Thymus (tissue), 11 donors: ENCODE data around the gene RSRC1. TPM values are rescaled to one million over a fixed set of nuclear protein-coding genes. Genes with fewer than 3 reads are reported as not detected.
A peak's percentile ranks its signal among the peaks of the same experiment; 100 is the strongest.

Source experiments
- DNase-seq, 9 donors: peaks; one replicate each; pipeline ENCODE4 v3.0.0-alpha.2; 2013; ENCODE audit warnings: low spot score in 9 of 9, low read depth in 6 of 9, missing footprints in 1 of 9
- H3K27ac ChIP-seq, 2 donors: one replicate each; pipeline ENCODE4 v1.5.1; 2013; ENCODE audit warnings: control low read depth in 1 of 2, low read depth in 1 of 2, low read length in 1 of 2, mild to moderate bottlenecking in 1 of 2, moderate library complexity in 1 of 2
- H3K27me3 ChIP-seq, 2 donors: one replicate each; pipeline ENCODE4 v1.5.1; 2013; ENCODE audit warnings: low read length in 1 of 2; ENCODE audit not compliant: control insufficient read depth in 2 of 2, insufficient read depth in 1 of 2
- H3K36me3 ChIP-seq, 2 donors: one replicate each; pipeline ENCODE4 v1.5.1; 2013; ENCODE audit warnings: low read length in 1 of 2, mild to moderate bottlenecking in 1 of 2, moderate library complexity in 1 of 2; ENCODE audit not compliant: control insufficient read depth in 2 of 2, insufficient read depth in 2 of 2
- H3K4me1 ChIP-seq, 2 donors: one replicate each; pipeline ENCODE4 v1.5.1; 2013; ENCODE audit warnings: low read length in 2 of 2; ENCODE audit not compliant: control insufficient read depth in 2 of 2, insufficient read depth in 2 of 2
- H3K4me3 ChIP-seq, 2 donors: one replicate each; pipeline ENCODE4 v1.5.1; 2013; ENCODE audit warnings: low read length in 2 of 2, control low read depth in 1 of 2, mild to moderate bottlenecking in 1 of 2
- H3K9me3 ChIP-seq, 2 donors: one replicate each; pipeline ENCODE4 v1.5.1; 2013; ENCODE audit warnings: low read length in 1 of 2, mild to moderate bottlenecking in 1 of 2; ENCODE audit not compliant: control insufficient read depth in 2 of 2, insufficient read depth in 1 of 2
- WGBS: extraction: QIAGEN DNeasy Blood & Tissue Kit; methylation state at CpG from one replicate; pipeline ENCODE4 v1.1.7; 2013; 5-methylcytosine and 5-hydroxymethylcytosine counted together
- polyA plus RNA-seq: library from polyadenylated mRNA; stranded (reverse); fragments of 200-250 nt; gene quantifications from one replicate; pipeline ENCODE4 v1.2.3, GENCODE V29; 2013
- total RNA-seq: library from RNA; stranded (reverse); fragments of 120-200 nt; gene quantifications from one replicate; pipeline ENCODE4 v1.2.4, GENCODE V29; 2013
- donor health status: healthy.

Gene RSRC1
- total and polyA plus RNA-seq, 2 donors = 19.4 to 44.3 TPM

DNA sequence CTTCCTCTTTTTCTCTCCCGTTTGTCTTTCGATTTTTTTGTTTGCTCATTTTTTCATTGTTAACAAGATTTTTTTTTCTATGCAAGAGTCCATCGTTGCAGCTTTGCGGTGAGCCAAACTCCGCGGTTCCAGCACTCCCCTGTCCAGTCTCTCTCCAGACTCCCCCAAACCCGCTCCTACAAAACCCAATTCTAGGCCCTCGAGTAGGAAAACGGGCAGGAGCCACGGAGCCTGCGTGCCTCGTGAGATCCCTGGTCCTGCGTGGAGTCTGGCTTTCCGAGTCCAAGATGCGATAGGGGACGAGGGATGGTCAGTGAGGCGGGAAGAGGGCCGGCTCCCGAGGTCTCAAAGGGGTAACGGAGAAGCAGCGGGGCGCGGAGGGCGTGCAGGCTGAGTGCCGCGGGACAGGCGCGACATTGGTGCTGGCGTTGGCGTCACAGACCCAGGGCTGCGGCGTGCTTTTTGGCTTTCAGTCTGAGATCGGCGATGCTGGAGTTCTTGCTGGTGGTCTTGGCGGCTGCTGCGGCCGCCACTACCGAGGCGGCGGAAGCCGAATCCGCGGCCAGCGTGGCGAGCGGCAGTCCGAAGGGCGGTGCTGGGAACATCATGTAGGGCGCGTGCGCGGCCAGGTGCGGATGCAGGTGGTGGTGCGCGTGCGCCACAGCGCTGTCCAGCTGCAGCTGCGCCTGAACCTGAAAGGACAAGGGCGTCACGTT is 12.1 kb upstream of the RSRC1 start:
- DNase-seq = peak in 6 of 9 donors; percentile 48 to 82 (median 63)
- Histone ChIP-seq H3K4me1 (peaks cover 7 to 14% of the 10 kb centered on the region in 2 donors), H3K27ac (no peak overlapping the region), H3K9me3 (peaks cover 1 to 8% of the 10 kb centered on the region in 2 donors), H3K27me3 (peaks cover 70 to 99% of the 10 kb centered on the region in 2 donors), H3K4me3 (peak overlapping the region; percentile 45 to 48), H3K36me3 (no peaks in the 10 kb centered on the region)
- under 1% methylated on average over 60 of the region's 60 CpGs for WGBS

DNA sequence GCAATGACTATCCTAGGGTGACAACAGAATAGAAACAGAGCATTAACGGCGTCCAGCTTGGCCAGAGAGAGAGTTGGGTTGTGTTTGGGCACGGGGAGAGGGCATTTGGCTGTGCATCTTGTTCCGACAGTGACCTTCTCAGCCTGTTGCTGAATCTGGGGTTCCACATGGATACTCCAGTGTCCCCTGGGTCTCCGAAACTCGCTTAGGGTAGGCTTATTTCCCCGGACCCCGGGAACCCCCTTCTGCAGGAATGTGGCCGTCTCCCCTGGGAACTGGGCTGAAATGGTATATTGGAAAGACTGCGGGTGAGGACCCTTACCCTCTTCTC is 11.6 kb upstream of the RSRC1 start:
- no peak for DNase-seq
- WGBS = 4% methylated on average over 10 of the region's 10 CpGs

GRCh38 chr3:158098834-158099424 is 11.0 kb upstream of the RSRC1 start:
- WGBS = 13% methylated on average over 5 of the region's 5 CpGs
- no peaks in the 10 kb centered on the region for H3K36me3 ChIP-seq
- H3K9me3 ChIP-seq = peaks cover 1 to 8% of the 10 kb centered on the region in 2 donors
- H3K27ac ChIP-seq = no peak overlapping the region
- H3K27me3 ChIP-seq = peaks cover 78 to 100% of the 10 kb centered on the region in 2 donors
- no peak for DNase-seq
- H3K4me3 ChIP-seq = no peak overlapping the region
- peaks cover 11 to 25% of the 10 kb centered on the region in 2 donors for H3K4me1 ChIP-seq

More for the DNA sequence above, 11.6 kb upstream of the RSRC1 start:
- peaks cover 75 to 100% of the 10 kb centered on the region in 2 donors for H3K27me3 ChIP-seq
- no peaks in the 10 kb centered on the region for H3K36me3 ChIP-seq
- no peak overlapping the region for H3K27ac ChIP-seq
- peaks cover 1 to 8% of the 10 kb centered on the region in 2 donors for H3K9me3 ChIP-seq
- H3K4me1 ChIP-seq = peaks cover 7 to 19% of the 10 kb centered on the region in 2 donors
- peak overlapping the region; percentile 45 to 48 for H3K4me3 ChIP-seq

DNA sequence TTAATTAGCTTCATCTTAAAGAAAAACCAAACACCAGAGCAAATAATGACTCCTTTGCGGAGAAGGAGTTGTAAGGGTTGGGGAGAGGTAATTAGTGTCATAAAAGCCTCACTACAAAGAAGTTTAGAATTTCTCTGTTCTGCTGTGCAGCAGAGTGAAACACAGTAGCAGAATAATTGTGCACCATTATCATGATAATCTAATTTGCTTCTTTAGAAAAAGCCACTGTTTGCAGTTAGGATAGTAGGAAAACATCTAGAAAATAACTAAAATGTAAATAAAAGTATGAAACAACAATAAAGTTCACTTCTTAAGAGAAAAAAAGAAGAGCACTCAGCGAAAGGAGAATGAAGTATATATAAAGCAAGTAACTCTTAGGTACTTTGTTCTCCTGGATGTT is 9.2 kb upstream of the RSRC1 start:
- WGBS = 26% methylated on average over 2 of the region's 2 CpGs
- Histone ChIP-seq H3K27me3 (peaks cover 76 to 100% of the 10 kb centered on the region in 2 donors), H3K4me1 (peaks cover 11 to 34% of the 10 kb centered on the region in 2 donors), H3K36me3 (no peaks in the 10 kb centered on the region), H3K27ac (no peak overlapping the region), H3K9me3 (peaks cover 1 to 8% of the 10 kb centered on the region in 2 donors), H3K4me3 (no peak overlapping the region)
- no peak for DNase-seq

DNA sequence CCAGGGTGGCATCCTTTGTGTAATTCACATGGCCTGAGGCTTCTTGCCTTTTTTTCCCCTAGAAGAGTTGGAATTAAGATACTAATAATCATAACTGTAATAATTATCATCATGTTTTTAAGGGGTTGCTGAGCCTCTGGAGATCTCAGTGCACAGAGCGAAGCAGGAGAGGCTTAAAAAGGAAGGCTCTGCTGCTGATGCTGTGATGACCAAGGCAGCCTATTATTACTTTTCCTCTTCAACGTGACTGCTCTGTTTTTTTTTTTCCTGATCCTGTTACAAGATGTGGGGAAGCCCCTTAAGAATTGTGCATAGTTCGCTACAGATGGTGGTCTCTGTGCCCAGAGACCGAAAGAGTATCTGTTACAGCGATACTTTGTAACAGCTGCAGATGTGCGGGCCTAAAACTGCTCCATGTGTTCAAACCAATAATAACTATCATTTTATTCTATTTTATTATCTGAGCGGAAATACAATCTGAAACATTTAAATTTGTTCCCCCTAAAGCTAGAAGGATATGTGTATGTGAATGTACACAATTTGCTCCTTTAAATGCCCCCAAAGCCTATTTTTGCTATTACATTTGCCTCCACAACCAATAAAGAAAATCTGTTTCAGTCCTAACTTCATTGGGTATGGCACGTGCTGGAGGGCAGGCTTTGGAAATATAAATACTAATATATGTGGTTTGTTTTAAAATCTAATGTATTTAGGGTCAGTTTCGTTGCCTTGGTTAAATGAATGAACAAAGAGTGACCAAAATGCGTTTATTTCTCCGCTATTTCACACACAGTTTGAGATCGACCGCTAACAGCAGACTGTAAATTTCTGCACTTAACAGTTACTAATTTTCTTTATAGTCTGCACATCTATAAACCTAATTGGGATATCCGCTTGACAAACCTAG is 8.3 kb upstream of the RSRC1 start:
- Histone ChIP-seq H3K9me3 (peaks cover 1 to 15% of the 10 kb centered on the region in 2 donors), H3K27me3 (peaks cover 77 to 100% of the 10 kb centered on the region in 2 donors), H3K27ac (no peak overlapping the region), H3K36me3 (no peaks in the 10 kb centered on the region), H3K4me3 (no peak overlapping the region), H3K4me1 (peaks cover 11 to 42% of the 10 kb centered on the region in 2 donors)
- DNase-seq = peak in 1 of 9 donors; percentile 16
- 23% methylated on average over 14 of the region's 14 CpGs for WGBS

GRCh38 chr3:158102242-158103080 is 7.4 kb upstream of the RSRC1 start:
- peaks cover 81 to 100% of the 10 kb centered on the region in 2 donors for H3K27me3 ChIP-seq
- WGBS = 8% methylated on average over 28 of the region's 28 CpGs

DNA sequence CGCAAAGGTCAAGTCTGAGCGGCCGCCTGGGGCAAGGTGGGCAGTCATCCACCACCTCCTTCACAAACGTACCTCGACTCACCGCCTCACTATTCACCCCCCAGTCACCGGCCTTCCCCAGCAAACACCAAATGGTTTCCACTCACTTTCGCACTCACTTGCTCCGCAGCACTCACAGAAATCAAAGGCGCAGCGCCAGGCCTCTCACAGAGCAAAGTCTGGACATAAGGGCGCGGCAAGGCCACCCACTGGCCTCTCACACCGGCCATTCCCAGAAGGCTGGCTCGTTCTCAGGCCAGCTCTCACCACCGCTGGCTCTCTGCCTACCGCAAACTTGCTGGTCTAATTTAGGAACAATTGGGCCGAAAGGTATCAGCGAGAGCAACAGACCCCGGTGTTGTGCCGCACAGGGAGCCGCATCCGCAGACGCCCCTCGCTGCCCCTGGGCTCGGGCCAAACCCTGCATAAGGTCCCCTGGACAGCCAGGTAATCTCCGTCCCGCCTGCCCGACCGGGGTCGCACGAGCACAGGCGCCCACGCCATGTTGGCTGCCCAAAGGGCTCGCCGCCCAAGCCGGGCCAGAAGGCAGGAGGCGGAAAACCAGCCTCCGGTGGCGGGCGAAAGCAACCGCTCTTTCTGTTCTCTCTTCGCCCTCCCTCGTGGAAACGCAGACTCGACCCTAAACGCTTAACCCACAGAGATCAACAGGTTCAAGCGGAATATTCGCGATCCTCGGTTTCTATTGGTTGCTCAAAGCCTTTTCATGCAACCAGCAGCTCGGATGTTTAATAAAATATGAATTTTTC is 6.6 kb upstream of the RSRC1 start:
- peak overlapping the region in 1 of 2 donors; percentile 11 for H3K4me3 ChIP-seq
- DNase-seq = peak in 1 of 9 donors; percentile 28
- WGBS = 3% methylated on average over 52 of the region's 52 CpGs
- no peak overlapping the region for H3K27ac ChIP-seq
- H3K36me3 ChIP-seq = no peaks in the 10 kb centered on the region
- H3K4me1 ChIP-seq = peaks cover 6 to 41% of the 10 kb centered on the region in 2 donors
- H3K9me3 ChIP-seq = peaks cover 1 to 15% of the 10 kb centered on the region in 2 donors
- peaks cover 74 to 100% of the 10 kb centered on the region in 2 donors for H3K27me3 ChIP-seq

More at GRCh38 chr3:158102242-158103080, 7.4 kb upstream of the RSRC1 start:
- no peak overlapping the region for H3K27ac ChIP-seq
- H3K36me3 ChIP-seq = no peaks in the 10 kb centered on the region
- peaks cover 11 to 49% of the 10 kb centered on the region in 2 donors for H3K4me1 ChIP-seq
- no peak overlapping the region for H3K4me3 ChIP-seq
- peaks cover 1 to 21% of the 10 kb centered on the region in 2 donors for H3K9me3 ChIP-seq
- DNase-seq = peak in 1 of 9 donors; percentile 5
